ENCODE data around the gene MAT2A. TPM values are rescaled to one million over a fixed set of nuclear protein-coding genes. Genes with fewer than 3 reads are reported as not detected.
A peak's percentile ranks its signal among the peaks of the same experiment; 100 is the strongest.

Gene MAT2A
- total and polyA plus RNA-seq, 9 of the 15 experiments (the other 6 are each of a cell fraction or from before 2014, with no cell fraction given): 130 to 1,027 (median 240) TPM

GRCh38 chr2:85537600-85538506, 1.1 kb upstream of the MAT2A start (continued):
- no peak for TF ChIP-seq ZNF449 (CRISPR knock-in tag; IDR thresholded peaks at IDR 0.05)
- TF ChIP-seq NR4A1 (CRISPR knock-in tag; IDR thresholded peaks at IDR 0.05): no peak
- 0 out of 2 replicates have a peak, but pooled peaks have one; percentile 63 for TF ChIP-seq NR4A1 (tag; IDR thresholded peaks at IDR 0.05)
- no peak; the same call in 1 of the 2 replicates for TF ChIP-seq ZBTB43 (CRISPR knock-in tag; IDR thresholded peaks at IDR 0.05)
- no peak for TF ChIP-seq ZNF133 (CRISPR knock-in tag; IDR thresholded peaks at IDR 0.05)
- TF ChIP-seq KAT7 (CRISPR knock-in tag; IDR thresholded peaks at IDR 0.05; ENCODE audit: borderline replicate concordance): 0 out of 2 replicates have a peak, but pooled peaks have one; percentile 9
- peak; percentile 80; the same call in 1 of the 2 replicates for TF ChIP-seq BRD4 (IDR thresholded peaks at IDR 0.05)
- TF ChIP-seq ZNF639 (CRISPR knock-in tag; conservative IDR thresholded peaks at IDR 0.05 in 1 of 2, IDR thresholded peaks at IDR 0.05 in 1 of 2): no peak
- TF ChIP-seq ZBTB33 (CRISPR knock-in tag; IDR thresholded peaks at IDR 0.05): no peak
- TF ChIP-seq EP300 (IDR thresholded peaks at IDR 0.05; ENCODE audit: low read length): 0 out of 2 replicates have a peak, but pooled peaks have one; percentile 15
- TF ChIP-seq KAT2B (IDR thresholded peaks at IDR 0.05; ENCODE audit: low read depth, low read length): no peak
- TF ChIP-seq NCOR1 (IDR thresholded peaks at IDR 0.05): 0 out of 2 replicates have a peak, but pooled peaks have one; percentile 8
- TF ChIP-seq WHSC1 (IDR thresholded peaks at IDR 0.05; ENCODE audit: low read length): peak; percentile 70
- no peak for TF ChIP-seq FOXA1 (IDR thresholded peaks at IDR 0.05; ENCODE audit: borderline replicate concordance)
- TF ChIP-seq ZNF134 (CRISPR knock-in tag; conservative IDR thresholded peaks at IDR 0.05): 0 out of 2 replicates have a peak, but pooled peaks have one; percentile 19
- no peak for TF ChIP-seq FOXP4 (CRISPR knock-in tag; IDR thresholded peaks at IDR 0.05; ENCODE audit: borderline replicate concordance)
- TF ChIP-seq RBBP5 (IDR thresholded peaks at IDR 0.05; ENCODE audit: borderline replicate concordance, insufficient read depth, low read length, poor library complexity, severe bottlenecking): peak; percentile 57

Measured in K562 (cell line).